Heart right ventricle (tissue), 16 donors: Measurements from ENCODE around the gene SNX20. TPM values are rescaled to one million over a fixed set of nuclear protein-coding genes. Genes with fewer than 3 reads are reported as not detected.

Experiments
- ATAC-seq, 8 donors: fragments of 200-7000 bp; cut with Tn5 transposase; one replicate each; pipeline ENCODE4 v1.9.1; 2020; ENCODE audit warnings: mild to moderate bottlenecking in 8 of 8, moderate library complexity in 8 of 8, moderate number of reproducible peaks in 1 of 8
- DNase-seq, 2 donors: peaks; one replicate each; pipeline ENCODE4 v3.0.0-alpha.2; 2020
- H3K27ac ChIP-seq, 10 donors: fragments of 200-600 bp; sonication (generic) in 2 of 10; one replicate each; pipeline versions ENCODE4 v1.5.0 to v1.8.0; 2020 to 2022; ENCODE audit warnings: mild to moderate bottlenecking in 3 of 10
- H3K27me3 ChIP-seq, 7 donors: fragments of 200-600 bp; one replicate each; pipeline ENCODE4 v1.8.0; 2021 to 2022; ENCODE audit warnings: mild to moderate bottlenecking in 2 of 7
- H3K36me3 ChIP-seq, 9 donors: fragments of 200-600 bp; sonication (generic) in 1 of 9; one replicate each; pipeline versions ENCODE4 v1.5.0 to v1.8.0; 2020 to 2022; ENCODE audit warnings: mild to moderate bottlenecking in 2 of 9
- H3K4me1 ChIP-seq, 9 donors: fragments of 200-600 bp; sonication (generic) in 1 of 9; one replicate each; pipeline versions ENCODE4 v1.5.0 to v1.8.0; 2020 to 2022; ENCODE audit warnings: mild to moderate bottlenecking in 4 of 9
- H3K4me3 ChIP-seq, 10 donors: fragments of 200-600 bp; sonication (generic) in 2 of 10; one replicate each; pipeline versions ENCODE4 v1.5.0 to v1.8.0; 2020 to 2022; ENCODE audit warnings: mild to moderate bottlenecking in 7 of 10, moderate library complexity in 2 of 10
- H3K9me3 ChIP-seq, 11 donors: fragments of 200-600 bp in 10 of 11; sonication (generic) in 2 of 11; one replicate each; pipeline versions ENCODE4 v1.5.0 to v1.8.0; 2013 to 2022; ENCODE audit warnings: mild to moderate bottlenecking in 2 of 11, control low read depth in 1 of 11, moderate library complexity in 1 of 11
- CTCF ChIP-seq, 9 donors: fragments of 200-600 bp; sonication (generic) in 2 of 9; IDR thresholded peaks; one replicate each; pipeline versions ENCODE4 v1.5.0 to v1.8.0; 2021 to 2022; ENCODE audit warnings: antibody characterized with exemption in 9 of 9, mild to moderate bottlenecking in 5 of 9, moderate library complexity in 1 of 9
- WGBS, 2 donors: extraction: QIAGEN DNeasy Blood & Tissue Kit; methylation state at CpG; one replicate each; pipeline ENCODE4 v1.1.7; 2013; ENCODE audit warnings: inconsistent platforms in 1 of 2; 5-methylcytosine and 5-hydroxymethylcytosine counted together
- intact Hi-C, 10 donors: fragments of 100-400 bp; cut with DNase I; formaldehyde crosslinking; loops; one replicate each; pipeline versions ENCODE4 v1.11.1 to v1.14.2; 2022
- polyA plus RNA-seq, 2 donors: library from polyadenylated mRNA; stranded (reverse); fragments of 200-250 nt; gene quantifications; one replicate each; pipeline ENCODE4 v1.2.3, GENCODE V29; 2013
- total RNA-seq, 10 donors: library from RNA; stranded (reverse); fragmentation: NEBNext Ultra II Directional in 3 of 10; extraction: Animal tissue kit (Norgen Biotek cat#: 25700) in 3 of 10; gene quantifications; one replicate each; pipeline versions ENCODE4 v1.2.1 to v1.2.4, GENCODE V29; 2021 to 2023
- donor health status: Arrhythmogenic right ventricular cardiomyopathy.
- donor health status: ischemic (EF 13 %, LVEDD 7.1; RV severe dilation, severe dysfunction).
- donor health status: healthy with polysubstance abuse.
- donor health status: DM: no; HTN: yes; CAD: no.
- donor health status: DM: no; HTN: no; CAD: no.
- donor health status: ischemic (EF 25% LVEDD 6.9; RV normal size, moderate dysfunction).
- donor health status: ischemic (EF 25% LVEDD 5.7; RV mildly dilated, moderate dysfunction).
- donor health status: healthy.
- donor health status: DM: yes; HTN: yes; CAD: no.
- donor health status: Ischemic cardiomyopathy.
- donor health status: ischemic (EF 35%, LVEDD 5.7; RV mildly dilated, moderate dysfunction).
- donor health status: nonischemic (EF 11% LVEDD 7.7; RV severe dilation, severe dysfunction).
- donor health status: DM: yes; HTN: yes; CAD: no.
- donor health status: PGD.
- donor health status: ischemic (EF 29% LVEDD 5.4; RV normal size, mild dysfunction).
- donor health status: nonischemic (EF 23%, LVEDD 6.1; RV moderate dilation, normal function).

SNX20 gene
- total and polyA plus RNA-seq, 12 donors, result 0.08 to 7.1 (median 0.63) TPM

- Histone ChIP-seq H3K36me3 (no peaks in the 10 kb centered on the region), H3K27ac (no peak overlapping the region), H3K4me3 (no peak overlapping the region), H3K27me3 (peaks cover 0 to 6% (median 0%) of the 10 kb centered on the region in 7 donors), H3K9me3 (no peaks in the 10 kb centered on the region), H3K4me1 (no peaks in the 10 kb centered on the region)
- WGBS, 2 donors, result 88 to 97% methylated on average over 3 of the region's 3 CpGs
- ATAC-seq, result no peak
- no peak for TF ChIP-seq CTCF (IDR thresholded peaks at IDR 0.05)
- intact Hi-C loops, result loop anchor here in 1 of 10 donors (10.0 kb wide), 1 partner anchor 401 kb away; no protein-coding TSS in a partner anchor
- DNase-seq, result no peak
These were observed 25.5 kb downstream of the SNX20 start for GRCh38 chr16:50655558-50656055.

DNA sequence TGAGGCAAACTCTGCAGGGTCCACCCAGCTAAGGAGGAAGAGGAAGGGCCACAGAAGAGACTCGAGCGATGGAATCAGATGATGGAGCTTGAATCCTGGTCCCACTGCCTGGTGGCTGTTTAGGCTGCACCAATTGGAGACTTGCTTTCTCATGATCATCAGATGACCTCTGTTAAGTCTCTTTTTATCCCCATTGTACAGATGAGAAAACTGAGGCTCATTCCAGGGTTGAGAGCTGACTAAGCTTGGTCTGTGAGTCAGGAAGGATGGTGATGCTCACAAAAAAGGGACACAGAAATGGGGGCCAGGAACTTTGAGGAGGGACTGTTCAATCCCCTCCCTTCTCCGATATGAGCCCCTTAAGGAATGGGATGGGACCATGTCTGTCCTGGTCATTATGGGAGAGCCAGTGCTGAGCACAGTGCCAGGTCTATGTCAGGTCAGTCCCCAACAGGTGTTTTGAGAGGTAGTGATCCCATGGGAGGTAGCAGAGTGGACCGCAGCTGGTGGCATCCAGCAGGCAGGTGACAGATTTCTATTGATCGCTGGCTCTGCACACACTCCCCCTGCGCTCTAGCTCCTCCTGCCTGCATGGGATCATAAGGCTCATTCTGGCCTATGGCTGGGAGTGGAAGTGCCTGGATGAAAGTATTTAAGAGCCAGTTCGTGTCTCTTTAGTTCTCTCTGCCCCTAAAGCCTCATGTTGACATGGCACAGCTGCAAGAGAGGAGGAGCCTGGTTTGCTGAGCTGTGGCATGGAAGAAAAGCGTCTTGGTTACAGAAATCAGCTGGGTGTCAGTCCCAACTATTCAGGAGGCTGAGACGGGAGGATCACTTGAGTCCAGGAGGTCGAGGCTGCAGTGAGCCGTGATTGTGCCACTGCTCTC lies 27.2 kb downstream of the SNX20 start:
- Histone ChIP-seq H3K27ac (no peak overlapping the region), H3K4me1 (no peaks in the 10 kb centered on the region), H3K4me3 (no peak overlapping the region), H3K36me3 (no peaks in the 10 kb centered on the region), H3K9me3 (peaks cover 0 to under 1% (median 0%) of the 10 kb centered on the region in 11 donors), H3K27me3 (peaks cover 0 to 6% (median 0%) of the 10 kb centered on the region in 7 donors)
- WGBS, 2 donors, result 82 to 89% methylated on average over 11 of the region's 11 CpGs
- no peak for TF ChIP-seq CTCF (IDR thresholded peaks at IDR 0.05)
- ATAC-seq (no peak), DNase-seq (no peak)
- intact Hi-C loops, result loop anchor here in 1 of 10 donors (10.0 kb wide), 1 partner anchor 399 kb away; no protein-coding TSS in a partner anchor

GRCh38 chr16:50652836-50653425 lies 28.2 kb downstream of the SNX20 start:
- WGBS, 2 donors, result 50 to 55% methylated on average over 14 of the region's 14 CpGs
- no peak for ATAC-seq
- Histone ChIP-seq H3K27ac (no peak overlapping the region), H3K4me1 (no peaks in the 10 kb centered on the region), H3K27me3 (peaks cover 0 to 6% (median 0%) of the 10 kb centered on the region in 7 donors), H3K4me3 (no peak overlapping the region), H3K9me3 (peaks cover 0 to 3% (median 0%) of the 10 kb centered on the region in 11 donors), H3K36me3 (no peaks in the 10 kb centered on the region)
- TF ChIP-seq CTCF (IDR thresholded peaks at IDR 0.05), result no peak
- no peak for DNase-seq
- intact Hi-C loops, result loop anchor here in 1 of 10 donors (10.0 kb wide), 1 partner anchor 398 kb away; no protein-coding TSS in a partner anchor

- no peak overlapping the region for H3K27ac ChIP-seq
- peaks cover 0 to 3% (median 0%) of the 10 kb centered on the region in 11 donors for H3K9me3 ChIP-seq
- no peak for DNase-seq
- peaks cover 0 to 6% (median 0%) of the 10 kb centered on the region in 7 donors for H3K27me3 ChIP-seq
- intact Hi-C loops, result loop anchor here in 1 of 10 donors (10.0 kb wide), 1 partner anchor 397 kb away; no protein-coding TSS in a partner anchor
- 95% methylated on average over 3 of the region's 3 CpGs for WGBS, 2 donors
- H3K4me3 ChIP-seq, result no peak overlapping the region
- TF ChIP-seq CTCF (IDR thresholded peaks at IDR 0.05), result no peak
- H3K4me1 ChIP-seq, result no peaks in the 10 kb centered on the region
- no peak for ATAC-seq
- no peaks in the 10 kb centered on the region for H3K36me3 ChIP-seq
These were observed 29.2 kb downstream of the SNX20 start for GRCh38 chr16:50651835-50652438.
